ENCODE results near the gene TUBGCP2.
"Not testable (repeated sequence)": the region's sequence is repeated elsewhere in the genome, so short reads cannot be mapped to it uniquely, and the experiment has no call there.

TUBGCP2 gene

GRCh38 chr10:133267293-133267692 is 41.4 kb downstream of the TUBGCP2 start:
- no peak for DNase-seq (ENCODE audit: low read depth in 1 of 2, low spot score in 1 of 2)

- no peak for DNase-seq (ENCODE audit: low read depth in 1 of 2, low spot score in 1 of 2)
Measured at GRCh38 chr10:133266056-133266795, 42.4 kb downstream of the TUBGCP2 start.

GRCh38 chr10:133265052-133265451 is 43.6 kb downstream of the TUBGCP2 start:
- not testable (repeated sequence) for DNase-seq (ENCODE audit: low read depth in 1 of 2, low spot score in 1 of 2)

DNA sequence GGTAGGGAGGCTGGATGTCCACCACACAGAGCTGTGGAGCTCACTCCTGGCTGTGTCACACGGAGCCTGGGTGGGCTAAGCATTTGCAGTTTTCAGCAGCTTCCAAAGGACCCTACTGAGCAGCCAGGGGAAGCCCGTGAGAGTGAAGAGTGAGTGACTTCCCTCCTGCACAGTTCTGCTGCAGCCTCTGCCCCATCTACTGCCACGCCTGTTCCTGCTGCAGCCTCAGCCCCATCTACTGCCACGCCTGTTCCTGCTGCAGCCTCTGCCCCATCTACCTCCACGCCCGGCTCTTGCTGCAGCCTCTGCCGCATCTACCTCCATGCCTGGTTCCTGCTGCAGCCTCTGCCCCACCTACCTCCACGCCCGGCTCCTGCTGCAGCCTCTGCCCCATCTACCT is 44.2 kb downstream of the TUBGCP2 start:
- DNase-seq (ENCODE audit: low read depth in 1 of 2, low spot score in 1 of 2), result no peak

GRCh38 chr10:133263674-133264073 is 45.0 kb downstream of the TUBGCP2 start:
- DNase-seq (ENCODE audit: low read depth in 1 of 2, low spot score in 1 of 2), result no peak

DNA sequence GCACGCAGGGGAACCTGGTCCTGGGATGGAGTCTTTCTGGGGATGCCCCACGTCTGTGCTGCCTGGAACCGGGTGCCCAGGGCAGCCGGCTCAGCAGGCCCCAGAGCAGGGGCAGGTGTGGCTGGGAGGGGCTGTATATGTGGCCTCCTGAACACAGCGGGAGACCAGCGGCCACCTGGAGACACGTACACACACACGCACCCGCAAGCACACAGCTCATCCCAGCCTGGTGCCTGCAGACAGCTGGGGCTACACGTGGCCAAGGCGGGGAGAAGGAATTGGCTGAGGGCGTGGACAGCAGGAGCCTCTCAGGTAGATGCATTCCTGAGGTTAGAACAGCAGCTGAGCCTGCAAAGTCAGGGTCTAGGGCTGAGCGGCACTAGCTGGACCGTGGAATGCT is 46.0 kb downstream of the TUBGCP2 start:
- no peak for DNase-seq (ENCODE audit: low read depth in 1 of 2, low spot score in 1 of 2)

- peak; percentile 72 to 81 for DNase-seq (ENCODE audit: low read depth in 1 of 2, low spot score in 1 of 2)
Measured at GRCh38 chr10:133261726-133262325, 46.8 kb downstream of the TUBGCP2 start.

GRCh38 chr10:133260895-133261725 is 47.6 kb downstream of the TUBGCP2 start:
- DNase-seq (ENCODE audit: low read depth in 1 of 2, low spot score in 1 of 2), result peak in 1 of 2 donors; percentile 43

DNA sequence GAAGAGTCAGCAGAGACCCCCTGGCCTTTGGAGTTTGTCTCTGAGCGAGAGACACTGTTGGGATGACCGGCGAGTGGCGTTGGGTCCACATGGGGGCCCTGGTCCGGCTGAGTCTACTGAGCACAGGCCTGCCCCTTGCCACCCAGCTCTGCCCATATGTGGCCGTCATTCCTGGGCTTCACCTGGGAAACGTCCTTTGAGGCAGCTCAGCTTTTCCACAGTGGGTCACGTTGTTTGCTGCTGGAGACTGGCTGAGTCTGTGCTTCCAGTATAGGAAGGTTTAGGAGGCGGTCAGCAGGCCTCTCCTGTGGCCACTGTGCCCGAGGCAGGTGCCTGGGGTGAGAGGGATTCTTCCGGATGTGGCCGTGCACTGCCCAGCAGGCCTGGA is 49.1 kb downstream of the TUBGCP2 start:
- DNase-seq (ENCODE audit: low read depth in 1 of 2, low spot score in 1 of 2), result no peak

DNA sequence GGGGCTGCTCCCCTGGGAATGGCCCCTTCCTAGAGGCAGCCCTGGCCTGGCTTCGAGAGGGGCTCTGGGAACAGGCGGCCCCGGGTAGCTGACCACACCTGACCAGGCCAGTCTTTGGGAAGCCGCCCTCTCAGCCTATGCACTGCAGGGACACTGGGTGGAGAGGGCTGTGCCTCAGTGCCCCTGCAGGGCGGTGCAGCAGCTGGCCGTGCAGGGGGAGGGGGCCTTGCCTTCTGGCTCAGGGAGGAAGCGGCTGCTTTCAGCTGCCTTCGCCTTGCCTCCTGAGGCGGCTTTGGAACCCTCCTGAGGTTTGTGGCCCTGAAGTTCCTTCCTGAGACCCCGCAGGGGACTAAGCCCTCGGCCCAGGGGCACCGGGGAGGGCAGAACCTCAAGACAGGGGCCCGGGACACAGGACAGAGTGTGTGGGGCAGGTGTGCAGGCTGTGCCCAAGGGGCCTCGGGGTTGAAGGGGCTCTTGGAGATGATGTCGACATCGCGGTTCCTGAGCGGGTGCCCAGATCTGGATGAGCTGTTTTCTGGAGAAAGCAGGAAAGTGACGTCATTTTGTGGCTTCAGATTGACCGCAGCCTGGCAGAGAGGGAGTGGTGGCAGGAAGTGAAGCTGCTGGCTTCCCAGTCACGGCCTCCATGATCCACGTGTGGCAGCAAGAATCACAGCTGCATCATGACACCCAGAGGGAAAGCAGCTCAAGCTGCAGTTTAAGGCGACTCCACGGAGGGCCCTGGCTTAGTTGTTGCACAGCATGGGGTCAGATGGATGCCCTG is 49.7 kb downstream of the TUBGCP2 start:
- peak; percentile 63 to 83 for DNase-seq (ENCODE audit: low read depth in 1 of 2, low spot score in 1 of 2)

DNA sequence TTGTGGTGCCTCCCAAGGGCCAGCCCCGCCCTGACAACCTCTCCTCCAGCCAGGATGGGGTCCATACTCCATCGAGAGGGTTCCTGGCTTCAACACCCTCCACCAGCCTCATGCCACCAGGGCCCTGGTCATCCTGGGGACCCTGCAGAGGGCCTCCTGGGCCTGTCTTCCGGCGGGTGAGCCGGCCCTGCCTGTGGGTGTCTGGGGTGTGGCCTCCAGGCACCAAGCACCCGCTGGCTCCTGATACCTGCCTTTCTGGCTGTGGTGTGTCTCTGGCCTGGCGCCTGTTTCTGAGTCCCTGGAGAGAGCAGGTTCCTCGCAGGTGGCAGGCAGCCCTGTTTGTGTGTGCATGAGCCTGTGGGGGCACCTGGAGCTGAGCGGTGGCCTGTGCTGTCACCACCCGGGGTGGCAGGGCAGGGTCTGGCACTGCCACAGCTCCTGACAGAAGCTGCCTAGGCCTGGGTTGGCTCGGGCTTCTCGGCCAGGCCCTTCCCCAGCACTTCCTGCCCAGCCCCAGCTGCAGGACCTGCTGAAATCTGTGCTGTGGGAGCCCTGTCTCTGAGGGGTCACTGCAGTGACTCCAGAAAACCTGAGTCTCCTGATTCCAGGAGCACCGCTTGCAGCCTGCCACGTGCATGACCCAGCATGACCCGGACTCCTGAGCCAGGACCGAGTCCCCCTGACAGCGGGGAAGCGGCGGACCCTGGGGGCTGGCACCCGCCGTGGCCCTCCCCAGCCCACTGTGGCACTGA is 50.4 kb downstream of the TUBGCP2 start:
- no peak for DNase-seq (ENCODE audit: low read depth in 1 of 2, low spot score in 1 of 2)

DNA sequence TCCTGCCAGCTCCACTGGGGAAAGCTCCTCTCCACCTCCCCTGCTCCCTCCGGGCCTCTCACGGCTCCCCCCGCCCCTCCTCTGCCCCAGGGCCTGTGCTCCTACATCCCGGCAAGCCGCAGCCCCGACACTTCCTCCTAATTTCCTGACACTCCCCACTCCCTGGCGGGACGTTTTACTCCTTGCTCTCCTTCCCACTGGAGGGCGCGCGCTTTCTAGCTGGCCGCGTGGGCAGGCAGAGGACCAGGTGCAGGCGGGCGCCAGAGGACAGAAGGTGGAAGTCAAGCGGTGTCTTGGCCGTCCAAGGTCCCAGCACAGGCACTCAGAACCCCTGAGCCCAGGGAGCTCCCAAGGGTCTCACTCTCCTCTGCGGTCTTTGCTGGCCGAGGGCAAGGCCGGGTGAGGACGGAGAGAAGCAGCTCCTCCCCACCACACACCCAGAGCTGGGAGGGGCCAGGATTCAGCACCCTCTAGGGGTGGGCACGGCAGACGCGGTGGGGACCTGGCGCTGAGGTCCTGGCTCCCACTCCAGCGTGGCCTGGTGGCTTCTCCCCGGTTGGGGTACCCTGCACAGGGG is 51.1 kb downstream of the TUBGCP2 start:
- no peak for DNase-seq (ENCODE audit: low read depth in 1 of 2, low spot score in 1 of 2)

DNA sequence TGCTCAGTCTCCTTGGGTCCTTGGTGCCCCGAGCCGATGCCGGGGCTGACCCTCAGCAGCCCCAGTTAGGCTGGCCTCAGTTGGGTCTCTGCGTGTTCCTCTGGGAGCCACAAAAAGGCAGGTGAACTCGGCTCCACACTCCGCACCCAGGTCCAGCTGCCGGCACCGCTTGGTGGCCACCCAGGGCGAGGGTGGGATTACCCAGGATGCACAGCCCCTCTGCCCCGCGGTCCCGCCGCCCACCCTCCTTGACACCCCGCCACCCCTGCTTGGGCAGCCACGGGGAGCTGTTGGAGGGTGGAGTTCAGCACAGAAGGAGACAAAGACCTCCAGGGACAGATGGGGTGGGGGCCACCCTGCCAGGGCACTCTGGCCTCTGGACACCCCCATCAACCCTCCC is 53.3 kb downstream of the TUBGCP2 start:
- no peak for DNase-seq (ENCODE audit: low read depth in 1 of 2, low spot score in 1 of 2)

DNA sequence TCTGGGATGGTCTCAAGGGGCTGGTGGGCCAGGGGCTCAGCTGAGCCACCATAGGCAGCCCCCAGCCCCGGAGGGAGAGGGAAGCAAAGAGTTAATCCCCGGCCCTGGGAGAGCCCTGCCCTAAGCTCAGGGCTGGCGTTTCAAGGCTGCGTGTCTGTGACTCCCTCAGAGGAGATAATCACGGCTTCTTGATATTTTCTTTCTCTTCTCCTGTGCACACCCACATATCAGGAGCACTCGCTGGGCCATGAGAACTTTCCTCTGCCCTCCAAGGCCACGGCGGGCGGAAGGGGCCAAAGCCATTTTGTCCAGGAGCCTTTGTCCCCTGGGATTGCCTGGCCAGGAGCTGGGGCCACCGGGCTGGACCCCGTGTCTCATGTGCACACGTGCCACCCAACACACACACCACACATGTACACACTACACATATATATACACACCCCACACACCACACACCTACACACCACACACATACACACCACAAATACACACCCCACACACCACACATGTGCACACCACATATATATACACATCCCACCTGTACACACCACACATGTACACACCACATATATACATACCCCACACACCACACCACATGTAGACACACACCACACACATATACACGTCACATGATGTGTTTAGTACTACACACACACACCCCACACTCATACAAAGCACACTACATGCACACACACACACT is 54.1 kb downstream of the TUBGCP2 start:
- DNase-seq (ENCODE audit: low read depth in 1 of 2, low spot score in 1 of 2), result no peak

GRCh38 chr10:133253361-133253955 is 55.2 kb downstream of the TUBGCP2 start:
- no peak for DNase-seq (ENCODE audit: low read depth in 1 of 2, low spot score in 1 of 2)

GRCh38 chr10:133252223-133252552 is 56.5 kb downstream of the TUBGCP2 start:
- DNase-seq (ENCODE audit: low read depth in 1 of 2, low spot score in 1 of 2), result no peak

- no peak for DNase-seq (ENCODE audit: low read depth in 1 of 2, low spot score in 1 of 2)
Measured at GRCh38 chr10:133251388-133252222, 57.1 kb downstream of the TUBGCP2 start.

GRCh38 chr10:133249975-133250754 is 58.5 kb downstream of the TUBGCP2 start:
- no peak for DNase-seq (ENCODE audit: low read depth in 1 of 2, low spot score in 1 of 2)
